GM12878 (cell line): Measurements from ENCODE around the gene COA5.

ENCODE experiments used
- ATF7 ChIP-seq: fragments of 450-650 bp; IDR thresholded peaks from 2 replicates; pipeline ENCODE4 v1.6.1; 2016; ENCODE audit warnings: low read depth, mild to moderate bottlenecking
- SP1 ChIP-seq: IDR thresholded peaks from one replicate; pipeline ENCODE4 v1.6.1; 2011; ENCODE audit warnings: low read depth, low read length
- ZZZ3 ChIP-seq: IDR thresholded peaks from 2 replicates; pipeline ENCODE4 v1.6.1; 2011; ENCODE audit warnings: low read depth; ENCODE audit not compliant: control insufficient read depth, insufficient read length
- TF ChIP-seq, protein P1 (sequence below): fragments of 450-650 bp; IDR thresholded peaks from 2 replicates; pipeline ENCODE4 v1.6.1; 2017; ENCODE audit warnings: low read depth, mild to moderate bottlenecking, moderate library complexity

GRCh38 chr2:98571796-98572195, 36.5 kb downstream of the COA5 start:
- TF ChIP-seq SP1: no peak
- TF ChIP-seq, protein P1, sequence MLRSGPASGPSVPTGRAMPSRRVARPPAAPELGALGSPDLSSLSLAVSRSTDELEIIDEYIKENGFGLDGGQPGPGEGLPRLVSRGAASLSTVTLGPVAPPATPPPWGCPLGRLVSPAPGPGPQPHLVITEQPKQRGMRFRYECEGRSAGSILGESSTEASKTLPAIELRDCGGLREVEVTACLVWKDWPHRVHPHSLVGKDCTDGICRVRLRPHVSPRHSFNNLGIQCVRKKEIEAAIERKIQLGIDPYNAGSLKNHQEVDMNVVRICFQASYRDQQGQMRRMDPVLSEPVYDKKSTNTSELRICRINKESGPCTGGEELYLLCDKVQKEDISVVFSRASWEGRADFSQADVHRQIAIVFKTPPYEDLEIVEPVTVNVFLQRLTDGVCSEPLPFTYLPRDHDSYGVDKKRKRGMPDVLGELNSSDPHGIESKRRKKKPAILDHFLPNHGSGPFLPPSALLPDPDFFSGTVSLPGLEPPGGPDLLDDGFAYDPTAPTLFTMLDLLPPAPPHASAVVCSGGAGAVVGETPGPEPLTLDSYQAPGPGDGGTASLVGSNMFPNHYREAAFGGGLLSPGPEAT: no peak
- no peak for TF ChIP-seq ATF7
- no peak for TF ChIP-seq ZZZ3
